Measurements from ENCODE around the gene GPR137. TPM values are rescaled to one million over a fixed set of nuclear protein-coding genes. Genes with fewer than 3 reads are reported as not detected.
"Not testable (repeated sequence)": the region's sequence is repeated elsewhere in the genome, so short reads cannot be mapped to it uniquely, and the experiment has no call there.

The GPR137 gene
- total and polyA plus RNA-seq, 9 donors, result 7.7 to 30.7 (median 19.6) TPM

GRCh38 chr11:64313491-64314145, 28.0 kb downstream of the GPR137 start:
- Histone ChIP-seq H3K27ac (ENCODE audit: low read length) (peak overlapping the region; percentile 79), H3K4me3 (ENCODE audit: low read length) (no peak overlapping the region), H3K9me3 (replicated peaks; ENCODE audit: control insufficient read depth, low read depth, low read length) (no peaks in the 10 kb centered on the region), H3K27me3 (ENCODE audit: control insufficient read depth, insufficient read depth, low read length) (no peaks in the 10 kb centered on the region), H3K36me3 (ENCODE audit: control insufficient read depth, insufficient read depth, low read length) (peaks cover 26% of the 10 kb centered on the region), H3K4me1 (ENCODE audit: control insufficient read depth, insufficient read depth, low read length) (peaks cover 26% of the 10 kb centered on the region)
- 61% methylated on average over 14 of the region's 18 CpGs for WGBS (ENCODE audit: insufficient coverage)
- peak; percentile 79 for DNase-seq

GRCh38 chr11:64314146-64314804, 28.6 kb downstream of the GPR137 start:
- Histone ChIP-seq H3K36me3 (ENCODE audit: control insufficient read depth, insufficient read depth, low read length) (peaks cover 26% of the 10 kb centered on the region), H3K9me3 (replicated peaks; ENCODE audit: control insufficient read depth, low read depth, low read length) (no peaks in the 10 kb centered on the region), H3K4me1 (ENCODE audit: control insufficient read depth, insufficient read depth, low read length) (peaks cover 32% of the 10 kb centered on the region), H3K27ac (ENCODE audit: low read length) (peak overlapping the region; percentile 79), H3K4me3 (ENCODE audit: low read length) (no peak overlapping the region), H3K27me3 (ENCODE audit: control insufficient read depth, insufficient read depth, low read length) (no peaks in the 10 kb centered on the region)
- DNase-seq, result no peak
- WGBS (ENCODE audit: insufficient coverage), result 91% methylated on average over 13 of the region's 19 CpGs

GRCh38 chr11:64314805-64315561, 29.3 kb downstream of the GPR137 start:
- Histone ChIP-seq H3K9me3 (replicated peaks; ENCODE audit: control insufficient read depth, low read depth, low read length) (no peaks in the 10 kb centered on the region), H3K36me3 (ENCODE audit: control insufficient read depth, insufficient read depth, low read length) (peaks cover 31% of the 10 kb centered on the region), H3K27ac (ENCODE audit: low read length) (no peak overlapping the region), H3K4me1 (ENCODE audit: control insufficient read depth, insufficient read depth, low read length) (peaks cover 36% of the 10 kb centered on the region), H3K27me3 (ENCODE audit: control insufficient read depth, insufficient read depth, low read length) (no peaks in the 10 kb centered on the region), H3K4me3 (ENCODE audit: low read length) (no peak overlapping the region)
- WGBS (ENCODE audit: insufficient coverage), result 81% methylated on average over 22 of the region's 24 CpGs
- no peak for DNase-seq

GRCh38 chr11:64315667-64316526, 30.2 kb downstream of the GPR137 start:
- not testable (repeated sequence) for H3K27ac ChIP-seq (ENCODE audit: low read length)
- H3K4me1 ChIP-seq (ENCODE audit: control insufficient read depth, insufficient read depth, low read length), result peaks cover 36% of the 10 kb centered on the region

GRCh38 chr11:64316672-64317324, 31.1 kb downstream of the GPR137 start:
- H3K27me3 ChIP-seq (ENCODE audit: control insufficient read depth, insufficient read depth, low read length), result no peaks in the 10 kb centered on the region
- no peaks in the 10 kb centered on the region for H3K9me3 ChIP-seq (replicated peaks; ENCODE audit: control insufficient read depth, low read depth, low read length)
- peak; percentile 57 for DNase-seq
- H3K36me3 ChIP-seq (ENCODE audit: control insufficient read depth, insufficient read depth, low read length), result peaks cover 45% of the 10 kb centered on the region
- H3K4me1 ChIP-seq (ENCODE audit: control insufficient read depth, insufficient read depth, low read length), result peaks cover 36% of the 10 kb centered on the region
- H3K4me3 ChIP-seq (ENCODE audit: low read length), result peak overlapping the region; percentile 99
- WGBS (ENCODE audit: insufficient coverage), result 1% methylated on average over 26 of the region's 32 CpGs
- H3K27ac ChIP-seq (ENCODE audit: low read length), result peak overlapping the region; percentile 100

More at GRCh38 chr11:64315667-64316526, 30.2 kb downstream of the GPR137 start:
- H3K4me3 ChIP-seq (ENCODE audit: low read length); DNase-seq; H3K27me3 ChIP-seq (ENCODE audit: control insufficient read depth, insufficient read depth, low read length); H3K9me3 ChIP-seq (replicated peaks; ENCODE audit: control insufficient read depth, low read depth, low read length): not testable (repeated sequence)
- H3K36me3 ChIP-seq (ENCODE audit: control insufficient read depth, insufficient read depth, low read length), result peaks cover 37% of the 10 kb centered on the region
- 76% methylated on average over 20 of the region's 25 CpGs for WGBS (ENCODE audit: insufficient coverage)

- peak; percentile 99 for DNase-seq
- Histone ChIP-seq H3K27me3 (ENCODE audit: control insufficient read depth, insufficient read depth, low read length) (no peaks in the 10 kb centered on the region), H3K4me1 (ENCODE audit: control insufficient read depth, insufficient read depth, low read length) (peaks cover 36% of the 10 kb centered on the region), H3K9me3 (replicated peaks; ENCODE audit: control insufficient read depth, low read depth, low read length) (no peaks in the 10 kb centered on the region), H3K36me3 (ENCODE audit: control insufficient read depth, insufficient read depth, low read length) (peaks cover 47% of the 10 kb centered on the region), H3K27ac (ENCODE audit: low read length) (peak within 1 kb of the TSS; percentile 100), H3K4me3 (ENCODE audit: low read length) (peak within 1 kb of the TSS; percentile 99)
- under 1% methylated on average over 43 of the region's 43 CpGs for WGBS (ENCODE audit: insufficient coverage)
Observed at GRCh38 chr11:64317325-64317960, 31.8 kb downstream of the GPR137 start, which contains the start of gene TRMT112. Gene TRMT112, minus strand, starts transcription at chr11:64317559. Its CDS starts 33 bp downstream, at chr11:64317526.

- Histone ChIP-seq H3K36me3 (ENCODE audit: control insufficient read depth, insufficient read depth, low read length) (peaks cover 45% of the 10 kb centered on the region), H3K27ac (ENCODE audit: low read length) (peak within 1 kb of the TSS; percentile 100), H3K9me3 (replicated peaks; ENCODE audit: control insufficient read depth, low read depth, low read length) (no peaks in the 10 kb centered on the region), H3K4me3 (ENCODE audit: low read length) (peak within 1 kb of the TSS; percentile 99), H3K4me1 (ENCODE audit: control insufficient read depth, insufficient read depth, low read length) (peaks cover 34% of the 10 kb centered on the region), H3K27me3 (ENCODE audit: control insufficient read depth, insufficient read depth, low read length) (no peaks in the 10 kb centered on the region)
- DNase-seq, result peak; percentile 99
- WGBS (ENCODE audit: insufficient coverage), result under 1% methylated on average over 47 of the region's 61 CpGs
Observed at GRCh38 chr11:64317961-64318765, 32.5 kb downstream of the GPR137 start, which contains the start of gene PRDX5. Gene PRDX5, plus strand, starts transcription at chr11:64318121. Its CDS starts 95 bp downstream, at chr11:64318216.

Measured in muscle of leg (tissue), 11 donors.